Measurements from ENCODE around the gene MALL. TPM values are rescaled to one million over a fixed set of nuclear protein-coding genes. Genes with fewer than 3 reads are reported as not detected.

The MALL gene
- total RNA-seq, 1 experiment from 2014 or later = 26.1 TPM

GRCh38 chr2:110107092-110108079 is 8.2 kb downstream of the MALL start:
- Histone ChIP-seq H3K4me3 (ENCODE audit: low read depth, low read length) (no peak overlapping the region), H3K27me3 (replicated peaks; ENCODE audit: control insufficient read depth, insufficient read depth, low read length) (no peaks in the 10 kb centered on the region), H3K4me1 (peaks cover 44% of the 10 kb centered on the region), H3K9me3 (no peaks in the 10 kb centered on the region), H3K36me3 (ENCODE audit: control insufficient read depth, insufficient read depth, low read length) (no peaks in the 10 kb centered on the region)
- peaks cover 44% of the 10 kb centered on the region for H3K4me1 Mint-ChIP-seq (ENCODE audit: low read depth, unreplicated experiment)
- H3K36me3 Mint-ChIP-seq (ENCODE audit: insufficient read depth, unreplicated experiment) = no peaks in the 10 kb centered on the region
- H3K27ac Mint-ChIP-seq (ENCODE audit: unreplicated experiment) = peak overlapping the region; percentile 68
- CTCF ChIA-PET = interaction anchor here (1.0 kb wide), 1 partner anchor 9 kb away, joined by 6 read pairs; no protein-coding TSS in a partner anchor
- BruUV-seq (replicated peaks) = no TSS peak
- intact Hi-C loops (cut with micrococcal nuclease; ENCODE audit: unreplicated experiment) = loop anchor here (1.0 kb wide), 1 partner anchor 8 kb away; the partner anchor contains the start of gene MALL
- no peak overlapping the region for H3K4me3 Mint-ChIP-seq (ENCODE audit: unreplicated experiment)
- H3K9me3 Mint-ChIP-seq (ENCODE audit: unreplicated experiment) = peaks cover 12% of the 10 kb centered on the region
- TF ChIP-seq CTCF (IDR thresholded peaks at IDR 0.05; ENCODE audit: insufficient read depth in 1 of 2, low read depth in 1 of 2, low read length in 1 of 2, severe bottlenecking in 1 of 2, unreplicated experiment in 1 of 2) = no peak
- no peaks in the 10 kb centered on the region for H3K27me3 Mint-ChIP-seq (ENCODE audit: insufficient read depth, unreplicated experiment)
- DNase-seq = peak in 1 of 2 experiments; percentile 39
- POLR2A ChIA-PET = no interaction called here

GRCh38 chr2:110106642-110107041 is 9.0 kb downstream of the MALL start:
- H3K36me3 Mint-ChIP-seq (ENCODE audit: insufficient read depth, unreplicated experiment) = no peaks in the 10 kb centered on the region
- peaks cover 12% of the 10 kb centered on the region for H3K9me3 Mint-ChIP-seq (ENCODE audit: unreplicated experiment)
- DNase-seq = no peak
- Histone ChIP-seq H3K36me3 (ENCODE audit: control insufficient read depth, insufficient read depth, low read length) (no peaks in the 10 kb centered on the region), H3K4me1 (peaks cover 49% of the 10 kb centered on the region), H3K9me3 (no peaks in the 10 kb centered on the region), H3K27me3 (replicated peaks; ENCODE audit: control insufficient read depth, insufficient read depth, low read length) (no peaks in the 10 kb centered on the region), H3K4me3 (ENCODE audit: low read depth, low read length) (no peak overlapping the region)
- ChIA-PET POLR2A (no interaction called here), CTCF (interaction anchor here (1.0 kb wide), 1 partner anchor 9 kb away, joined by 6 read pairs; no protein-coding TSS in a partner anchor)
- H3K27me3 Mint-ChIP-seq (ENCODE audit: insufficient read depth, unreplicated experiment) = no peaks in the 10 kb centered on the region
- no peak overlapping the region for H3K4me3 Mint-ChIP-seq (ENCODE audit: unreplicated experiment)
- H3K4me1 Mint-ChIP-seq (ENCODE audit: low read depth, unreplicated experiment) = peaks cover 50% of the 10 kb centered on the region
- intact Hi-C loops (cut with micrococcal nuclease; ENCODE audit: unreplicated experiment) = loop anchor here (1.0 kb wide), 1 partner anchor 9 kb away; the partner anchor contains the start of gene MALL
- H3K27ac Mint-ChIP-seq (ENCODE audit: unreplicated experiment) = peak overlapping the region; percentile 68
- no TSS peak for BruUV-seq (replicated peaks)
- TF ChIP-seq CTCF (IDR thresholded peaks at IDR 0.05; ENCODE audit: insufficient read depth in 1 of 2, low read depth in 1 of 2, low read length in 1 of 2, severe bottlenecking in 1 of 2, unreplicated experiment in 1 of 2) = no peak

- Mint-ChIP-seq H3K4me1 (ENCODE audit: low read depth, unreplicated experiment) (peaks cover 52% of the 10 kb centered on the region), H3K9me3 (ENCODE audit: unreplicated experiment) (peaks cover 12% of the 10 kb centered on the region), H3K27me3 (ENCODE audit: insufficient read depth, unreplicated experiment) (no peaks in the 10 kb centered on the region), H3K4me3 (ENCODE audit: unreplicated experiment) (no peak overlapping the region), H3K27ac (ENCODE audit: unreplicated experiment) (peak overlapping the region; percentile 68), H3K36me3 (ENCODE audit: insufficient read depth, unreplicated experiment) (no peaks in the 10 kb centered on the region)
- no peaks in the 10 kb centered on the region for H3K9me3 ChIP-seq
- POLR2A ChIA-PET = no interaction called here
- H3K4me1 ChIP-seq = peaks cover 57% of the 10 kb centered on the region
- no peaks in the 10 kb centered on the region for H3K36me3 ChIP-seq (ENCODE audit: control insufficient read depth, insufficient read depth, low read length)
- peak; percentile 34 to 50 for DNase-seq
- CTCF ChIA-PET = interaction anchor here (2.5 kb wide), 1 partner anchor 10 kb away, joined by 14 read pairs; the partner anchor contains the start of gene MALL
- no peak overlapping the region for H3K4me3 ChIP-seq (ENCODE audit: low read depth, low read length)
- intact Hi-C loops (cut with micrococcal nuclease; ENCODE audit: unreplicated experiment) = no loop called here
- no TSS peak for BruUV-seq (replicated peaks)
- TF ChIP-seq CTCF (IDR thresholded peaks at IDR 0.05; ENCODE audit: insufficient read depth in 1 of 2, low read depth in 1 of 2, low read length in 1 of 2, severe bottlenecking in 1 of 2, unreplicated experiment in 1 of 2) = no peak
- H3K27me3 ChIP-seq (replicated peaks; ENCODE audit: control insufficient read depth, insufficient read depth, low read length) = no peaks in the 10 kb centered on the region
These were observed 9.8 kb downstream of the MALL start for GRCh38 chr2:110105608-110106467.
